AG09309 (cell line): ENCODE data around the gene LPCAT1.
"Not testable (repeated sequence)": the region's sequence is repeated elsewhere in the genome, so short reads cannot be mapped to it uniquely, and the experiment has no call there.

Source experiments
- DNase-seq: peaks from one replicate; pipeline ENCODE4 v3.0.0-alpha.2; 2010; ENCODE audit warnings: low read depth
- H3K4me3 ChIP-seq: 2 replicates; pipeline ENCODE4 v1.5.1; 2011; ENCODE audit warnings: mild to moderate bottlenecking, low read depth, low read length, moderate library complexity; ENCODE audit not compliant: control insufficient read depth
- CTCF ChIP-seq: IDR thresholded peaks from 2 replicates; pipeline ENCODE4 v1.5.1; 2011; ENCODE audit warnings: mild to moderate bottlenecking, low read depth, low read length, inconsistent platforms; ENCODE audit not compliant: insufficient read depth, control insufficient read depth; ENCODE audit errors: missing control alignments

LPCAT1 gene

DNA sequence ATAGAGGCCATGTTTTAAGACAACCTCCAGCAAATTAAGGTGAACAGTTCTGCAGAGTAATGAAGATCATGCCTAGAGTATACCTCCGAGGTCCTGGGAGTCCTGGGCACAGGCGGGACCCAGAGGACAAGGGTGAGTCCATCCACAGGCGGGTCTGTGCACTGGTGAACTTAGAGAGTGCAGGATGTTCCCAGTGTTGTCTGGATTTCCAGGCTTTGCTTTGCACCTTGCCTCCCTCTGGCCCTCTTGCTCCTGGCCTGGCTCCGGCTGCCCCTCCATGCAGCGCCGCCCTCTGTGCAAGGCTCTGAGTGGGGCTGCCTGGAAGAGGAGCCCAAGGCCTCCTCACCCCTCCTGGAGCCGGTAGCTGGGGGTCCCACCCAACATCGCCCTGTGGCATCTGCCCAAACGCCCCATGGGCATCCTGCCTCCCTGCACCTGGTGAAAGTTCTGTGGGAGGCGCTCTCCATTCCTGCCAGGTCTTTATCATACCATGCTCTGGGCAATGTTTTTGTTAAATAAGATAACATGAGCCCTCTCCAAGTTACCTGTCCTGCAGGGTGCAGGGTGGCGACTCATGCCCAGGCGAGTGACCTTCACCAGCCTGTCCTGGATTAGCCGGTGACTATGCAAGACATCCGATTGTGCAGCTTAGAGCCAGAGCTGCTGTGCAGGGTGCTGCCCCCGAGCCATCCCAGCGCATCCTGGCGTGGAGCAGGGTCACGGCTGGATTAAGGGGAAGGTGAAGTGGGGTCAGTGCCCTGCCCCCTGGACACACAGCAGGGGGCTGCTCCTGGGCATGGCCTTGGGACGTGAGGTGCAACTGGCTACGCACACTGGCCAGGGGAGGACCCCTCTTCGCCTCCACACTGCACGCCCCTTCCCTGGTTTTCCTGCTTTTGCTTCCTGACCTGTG lies 41.3 kb upstream of the LPCAT1 start:
- no peak for TF ChIP-seq CTCF
- no peak overlapping the region for H3K4me3 ChIP-seq
- DNase-seq = no peak

GRCh38 chr5:1564182-1564748 lies 40.5 kb upstream of the LPCAT1 start:
- no peak for TF ChIP-seq CTCF

GRCh38 chr5:1563617-1564181 lies 39.9 kb upstream of the LPCAT1 start:
- TF ChIP-seq CTCF = no peak
- no peak for DNase-seq
- no peak overlapping the region for H3K4me3 ChIP-seq

More at GRCh38 chr5:1564182-1564748, 40.5 kb upstream of the LPCAT1 start:
- H3K4me3 ChIP-seq = no peak overlapping the region
- no peak for DNase-seq

- no peak for TF ChIP-seq CTCF
- no peak for DNase-seq
- H3K4me3 ChIP-seq = no peak overlapping the region
Observed at GRCh38 chr5:1563051-1563461, 39.3 kb upstream of the LPCAT1 start.

DNA sequence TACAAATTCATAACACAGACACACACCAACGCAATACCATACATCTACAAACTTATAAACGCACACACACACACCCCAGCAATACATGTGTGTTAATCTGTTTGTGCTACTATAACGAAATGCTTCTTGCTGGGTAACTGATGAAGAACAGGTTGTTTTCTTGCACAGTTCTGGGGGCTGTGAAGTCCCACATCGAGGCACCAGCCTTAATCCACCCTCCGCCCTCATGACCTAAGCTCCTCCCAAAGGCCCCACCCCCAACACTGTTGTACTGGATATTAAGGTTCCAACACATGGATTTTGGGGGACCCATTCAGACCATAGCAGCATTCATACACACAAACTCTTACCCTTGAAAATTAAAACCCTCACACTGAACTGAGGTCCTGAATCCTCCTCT lies 38.8 kb upstream of the LPCAT1 start:
- no peak overlapping the region for H3K4me3 ChIP-seq
- DNase-seq = no peak
- TF ChIP-seq CTCF = no peak

- H3K4me3 ChIP-seq = no peak overlapping the region
- DNase-seq = no peak
- TF ChIP-seq CTCF = no peak
Observed at GRCh38 chr5:1561402-1561929, 37.7 kb upstream of the LPCAT1 start.

GRCh38 chr5:1560499-1560898 lies 36.7 kb upstream of the LPCAT1 start:
- not testable (repeated sequence) for H3K4me3 ChIP-seq, DNase-seq
